ENCODE data around the gene GFAP.

GRCh38 chr17:44917456-44917855 is 2.2 kb upstream of the GFAP start:
- TF ChIP-seq EP300 (IDR thresholded peaks at IDR 0.05; ENCODE audit: borderline replicate concordance): no peak
- TF ChIP-seq YY1 (IDR thresholded peaks at IDR 0.05; ENCODE audit: low read depth): no peak
- TF ChIP-seq, protein P1, sequence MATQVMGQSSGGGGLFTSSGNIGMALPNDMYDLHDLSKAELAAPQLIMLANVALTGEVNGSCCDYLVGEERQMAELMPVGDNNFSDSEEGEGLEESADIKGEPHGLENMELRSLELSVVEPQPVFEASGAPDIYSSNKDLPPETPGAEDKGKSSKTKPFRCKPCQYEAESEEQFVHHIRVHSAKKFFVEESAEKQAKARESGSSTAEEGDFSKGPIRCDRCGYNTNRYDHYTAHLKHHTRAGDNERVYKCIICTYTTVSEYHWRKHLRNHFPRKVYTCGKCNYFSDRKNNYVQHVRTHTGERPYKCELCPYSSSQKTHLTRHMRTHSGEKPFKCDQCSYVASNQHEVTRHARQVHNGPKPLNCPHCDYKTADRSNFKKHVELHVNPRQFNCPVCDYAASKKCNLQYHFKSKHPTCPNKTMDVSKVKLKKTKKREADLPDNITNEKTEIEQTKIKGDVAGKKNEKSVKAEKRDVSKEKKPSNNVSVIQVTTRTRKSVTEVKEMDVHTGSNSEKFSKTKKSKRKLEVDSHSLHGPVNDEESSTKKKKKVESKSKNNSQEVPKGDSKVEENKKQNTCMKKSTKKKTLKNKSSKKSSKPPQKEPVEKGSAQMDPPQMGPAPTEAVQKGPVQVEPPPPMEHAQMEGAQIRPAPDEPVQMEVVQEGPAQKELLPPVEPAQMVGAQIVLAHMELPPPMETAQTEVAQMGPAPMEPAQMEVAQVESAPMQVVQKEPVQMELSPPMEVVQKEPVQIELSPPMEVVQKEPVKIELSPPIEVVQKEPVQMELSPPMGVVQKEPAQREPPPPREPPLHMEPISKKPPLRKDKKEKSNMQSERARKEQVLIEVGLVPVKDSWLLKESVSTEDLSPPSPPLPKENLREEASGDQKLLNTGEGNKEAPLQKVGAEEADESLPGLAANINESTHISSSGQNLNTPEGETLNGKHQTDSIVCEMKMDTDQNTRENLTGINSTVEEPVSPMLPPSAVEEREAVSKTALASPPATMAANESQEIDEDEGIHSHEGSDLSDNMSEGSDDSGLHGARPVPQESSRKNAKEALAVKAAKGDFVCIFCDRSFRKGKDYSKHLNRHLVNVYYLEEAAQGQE (IDR thresholded peaks at IDR 0.05; ENCODE audit: low read depth): no peak
- no peak for TF ChIP-seq TEAD4 (IDR thresholded peaks at IDR 0.05)
- no peak for TF ChIP-seq CREB1 (IDR thresholded peaks at IDR 0.05; ENCODE audit: low read depth)
- TF ChIP-seq EGR1 (IDR thresholded peaks at IDR 0.05): no peak
- no peak for TF ChIP-seq NFIC (IDR thresholded peaks at IDR 0.05)
- no peak for TF ChIP-seq CEBPB (IDR thresholded peaks at IDR 0.05)
- no peak for TF ChIP-seq RAD21 (IDR thresholded peaks at IDR 0.05; ENCODE audit: low read depth)
- no peak for TF ChIP-seq TAF1 (IDR thresholded peaks at IDR 0.05; ENCODE audit: low read depth)
- no peak for TF ChIP-seq ZBTB7A (IDR thresholded peaks at IDR 0.05; ENCODE audit: low read depth)

Data from Ishikawa (cell line).